ENCODE measurements around the gene ADARB1.

DNA sequence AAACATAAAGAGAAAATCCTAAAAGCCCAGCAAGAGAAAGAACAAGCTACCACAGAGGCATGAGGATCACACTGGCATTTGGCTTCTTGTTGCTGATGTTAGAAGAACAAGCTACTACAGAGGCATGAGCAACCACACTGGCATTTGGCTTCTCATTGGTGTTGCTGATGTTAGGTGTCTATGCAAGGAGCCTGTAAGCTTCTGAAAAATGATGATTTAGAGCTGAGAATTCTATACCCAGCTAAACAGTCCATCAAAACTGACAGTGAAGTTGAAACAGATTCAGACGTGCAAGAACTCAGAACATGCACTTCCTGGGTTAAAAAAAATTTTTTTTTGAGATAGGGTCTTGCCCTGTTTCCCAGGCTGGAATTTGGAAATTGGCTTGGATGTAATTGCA is 37.8 kb upstream of the ADARB1 start:
- TF ChIP-seq, protein P1, sequence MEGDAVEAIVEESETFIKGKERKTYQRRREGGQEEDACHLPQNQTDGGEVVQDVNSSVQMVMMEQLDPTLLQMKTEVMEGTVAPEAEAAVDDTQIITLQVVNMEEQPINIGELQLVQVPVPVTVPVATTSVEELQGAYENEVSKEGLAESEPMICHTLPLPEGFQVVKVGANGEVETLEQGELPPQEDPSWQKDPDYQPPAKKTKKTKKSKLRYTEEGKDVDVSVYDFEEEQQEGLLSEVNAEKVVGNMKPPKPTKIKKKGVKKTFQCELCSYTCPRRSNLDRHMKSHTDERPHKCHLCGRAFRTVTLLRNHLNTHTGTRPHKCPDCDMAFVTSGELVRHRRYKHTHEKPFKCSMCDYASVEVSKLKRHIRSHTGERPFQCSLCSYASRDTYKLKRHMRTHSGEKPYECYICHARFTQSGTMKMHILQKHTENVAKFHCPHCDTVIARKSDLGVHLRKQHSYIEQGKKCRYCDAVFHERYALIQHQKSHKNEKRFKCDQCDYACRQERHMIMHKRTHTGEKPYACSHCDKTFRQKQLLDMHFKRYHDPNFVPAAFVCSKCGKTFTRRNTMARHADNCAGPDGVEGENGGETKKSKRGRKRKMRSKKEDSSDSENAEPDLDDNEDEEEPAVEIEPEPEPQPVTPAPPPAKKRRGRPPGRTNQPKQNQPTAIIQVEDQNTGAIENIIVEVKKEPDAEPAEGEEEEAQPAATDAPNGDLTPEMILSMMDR (IDR thresholded peaks at IDR 0.05; ENCODE audit: low read depth, low read length) = no peak
- TF ChIP-seq, protein P2, sequence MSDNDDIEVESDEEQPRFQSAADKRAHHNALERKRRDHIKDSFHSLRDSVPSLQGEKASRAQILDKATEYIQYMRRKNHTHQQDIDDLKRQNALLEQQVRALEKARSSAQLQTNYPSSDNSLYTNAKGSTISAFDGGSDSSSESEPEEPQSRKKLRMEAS (IDR thresholded peaks at IDR 0.05; ENCODE audit: low read depth, low read length) = no peak
- TF ChIP-seq POLR2A (IDR thresholded peaks at IDR 0.05; ENCODE audit: extremely low read depth, insufficient read length) (no peak), MYC (IDR thresholded peaks at IDR 0.05; ENCODE audit: low read depth, low read length) (no peak)

All from NB4 (cell line).